ENCODE results near the gene KLF8. TPM values are rescaled to one million over a fixed set of nuclear protein-coding genes. Genes with fewer than 3 reads are reported as not detected.

The KLF8 gene
- total and polyA plus RNA-seq, 2 experiments from 2014 or later, result 2.7 to 11.5 TPM

DNA sequence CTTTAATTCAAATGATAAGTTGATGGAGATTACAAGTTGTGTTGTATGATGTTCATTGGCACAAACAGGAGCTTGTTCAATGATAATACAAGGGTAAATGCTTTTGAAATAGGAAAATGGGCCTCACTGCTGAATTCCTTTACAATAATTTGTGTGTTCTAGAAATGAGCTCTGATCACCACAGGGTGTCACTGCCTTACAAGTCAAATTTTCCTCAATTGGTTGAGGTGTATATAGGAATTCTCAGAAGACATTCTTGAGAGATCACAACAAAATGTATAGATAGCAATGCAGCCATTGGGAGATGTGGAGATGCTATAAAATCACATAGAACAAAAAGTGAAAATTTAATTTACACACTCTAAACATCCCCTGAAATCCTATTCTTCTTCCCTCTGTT, 49.6 kb downstream of the KLF8 start:
- ATAC-seq, result no peak
- H2AFZ ChIP-seq, result no peak overlapping the region
- H3K4me3 ChIP-seq, result no peak overlapping the region
- H3K9me2 ChIP-seq (ENCODE audit: insufficient read depth), result no peaks in the 10 kb centered on the region
- no peaks in the 10 kb centered on the region for H3K27me3 ChIP-seq (ENCODE audit: insufficient read depth)
- H3K27me3 Mint-ChIP-seq (ENCODE audit: insufficient read depth, low read depth, poor library complexity), result no peaks in the 10 kb centered on the region
- H3K4me1 Mint-ChIP-seq, result no peaks in the 10 kb centered on the region
- no peak overlapping the region for H3K4me2 ChIP-seq
- no peaks in the 10 kb centered on the region for H3K79me2 ChIP-seq (replicated peaks; ENCODE audit: insufficient read depth)
- TF ChIP-seq STAT1 (IDR thresholded peaks at IDR 0.05; ENCODE audit: unreplicated experiment) (no peak), EZH2 (IDR thresholded peaks at IDR 0.05; ENCODE audit: low read depth, unreplicated experiment) (no peak), POLR2AphosphoS5 (IDR thresholded peaks at IDR 0.05; ENCODE audit: low read depth) (no peak), ZNF114 (CRISPR knock-in tag; IDR thresholded peaks at IDR 0.05) (no peak), EZH2phosphoT487 (IDR thresholded peaks at IDR 0.05; ENCODE audit: unreplicated experiment) (no peak)
- TF ChIP-seq, protein P1, sequence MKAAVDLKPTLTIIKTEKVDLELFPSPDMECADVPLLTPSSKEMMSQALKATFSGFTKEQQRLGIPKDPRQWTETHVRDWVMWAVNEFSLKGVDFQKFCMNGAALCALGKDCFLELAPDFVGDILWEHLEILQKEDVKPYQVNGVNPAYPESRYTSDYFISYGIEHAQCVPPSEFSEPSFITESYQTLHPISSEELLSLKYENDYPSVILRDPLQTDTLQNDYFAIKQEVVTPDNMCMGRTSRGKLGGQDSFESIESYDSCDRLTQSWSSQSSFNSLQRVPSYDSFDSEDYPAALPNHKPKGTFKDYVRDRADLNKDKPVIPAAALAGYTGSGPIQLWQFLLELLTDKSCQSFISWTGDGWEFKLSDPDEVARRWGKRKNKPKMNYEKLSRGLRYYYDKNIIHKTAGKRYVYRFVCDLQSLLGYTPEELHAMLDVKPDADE (IDR thresholded peaks at IDR 0.05), result no peak
- TF ChIP-seq, protein P2, sequence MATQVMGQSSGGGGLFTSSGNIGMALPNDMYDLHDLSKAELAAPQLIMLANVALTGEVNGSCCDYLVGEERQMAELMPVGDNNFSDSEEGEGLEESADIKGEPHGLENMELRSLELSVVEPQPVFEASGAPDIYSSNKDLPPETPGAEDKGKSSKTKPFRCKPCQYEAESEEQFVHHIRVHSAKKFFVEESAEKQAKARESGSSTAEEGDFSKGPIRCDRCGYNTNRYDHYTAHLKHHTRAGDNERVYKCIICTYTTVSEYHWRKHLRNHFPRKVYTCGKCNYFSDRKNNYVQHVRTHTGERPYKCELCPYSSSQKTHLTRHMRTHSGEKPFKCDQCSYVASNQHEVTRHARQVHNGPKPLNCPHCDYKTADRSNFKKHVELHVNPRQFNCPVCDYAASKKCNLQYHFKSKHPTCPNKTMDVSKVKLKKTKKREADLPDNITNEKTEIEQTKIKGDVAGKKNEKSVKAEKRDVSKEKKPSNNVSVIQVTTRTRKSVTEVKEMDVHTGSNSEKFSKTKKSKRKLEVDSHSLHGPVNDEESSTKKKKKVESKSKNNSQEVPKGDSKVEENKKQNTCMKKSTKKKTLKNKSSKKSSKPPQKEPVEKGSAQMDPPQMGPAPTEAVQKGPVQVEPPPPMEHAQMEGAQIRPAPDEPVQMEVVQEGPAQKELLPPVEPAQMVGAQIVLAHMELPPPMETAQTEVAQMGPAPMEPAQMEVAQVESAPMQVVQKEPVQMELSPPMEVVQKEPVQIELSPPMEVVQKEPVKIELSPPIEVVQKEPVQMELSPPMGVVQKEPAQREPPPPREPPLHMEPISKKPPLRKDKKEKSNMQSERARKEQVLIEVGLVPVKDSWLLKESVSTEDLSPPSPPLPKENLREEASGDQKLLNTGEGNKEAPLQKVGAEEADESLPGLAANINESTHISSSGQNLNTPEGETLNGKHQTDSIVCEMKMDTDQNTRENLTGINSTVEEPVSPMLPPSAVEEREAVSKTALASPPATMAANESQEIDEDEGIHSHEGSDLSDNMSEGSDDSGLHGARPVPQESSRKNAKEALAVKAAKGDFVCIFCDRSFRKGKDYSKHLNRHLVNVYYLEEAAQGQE (IDR thresholded peaks at IDR 0.05; ENCODE audit: unreplicated experiment), result no peak
- TF ChIP-seq, protein P3, sequence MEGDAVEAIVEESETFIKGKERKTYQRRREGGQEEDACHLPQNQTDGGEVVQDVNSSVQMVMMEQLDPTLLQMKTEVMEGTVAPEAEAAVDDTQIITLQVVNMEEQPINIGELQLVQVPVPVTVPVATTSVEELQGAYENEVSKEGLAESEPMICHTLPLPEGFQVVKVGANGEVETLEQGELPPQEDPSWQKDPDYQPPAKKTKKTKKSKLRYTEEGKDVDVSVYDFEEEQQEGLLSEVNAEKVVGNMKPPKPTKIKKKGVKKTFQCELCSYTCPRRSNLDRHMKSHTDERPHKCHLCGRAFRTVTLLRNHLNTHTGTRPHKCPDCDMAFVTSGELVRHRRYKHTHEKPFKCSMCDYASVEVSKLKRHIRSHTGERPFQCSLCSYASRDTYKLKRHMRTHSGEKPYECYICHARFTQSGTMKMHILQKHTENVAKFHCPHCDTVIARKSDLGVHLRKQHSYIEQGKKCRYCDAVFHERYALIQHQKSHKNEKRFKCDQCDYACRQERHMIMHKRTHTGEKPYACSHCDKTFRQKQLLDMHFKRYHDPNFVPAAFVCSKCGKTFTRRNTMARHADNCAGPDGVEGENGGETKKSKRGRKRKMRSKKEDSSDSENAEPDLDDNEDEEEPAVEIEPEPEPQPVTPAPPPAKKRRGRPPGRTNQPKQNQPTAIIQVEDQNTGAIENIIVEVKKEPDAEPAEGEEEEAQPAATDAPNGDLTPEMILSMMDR (conservative IDR thresholded peaks at IDR 0.05; ENCODE audit: low read depth in 2 of 2), result peak; percentile 23 to 28; a peak in 3 of 4 replicates
- H3K4me1 ChIP-seq (ENCODE audit: insufficient read depth), result no peaks in the 10 kb centered on the region
- no peaks in the 10 kb centered on the region for H3K36me3 ChIP-seq (ENCODE audit: insufficient read depth)
- H3K36me3 Mint-ChIP-seq (ENCODE audit: low read depth), result no peaks in the 10 kb centered on the region
- H4K20me1 ChIP-seq (replicated peaks; ENCODE audit: insufficient read depth), result no peaks in the 10 kb centered on the region
- H3F3A ChIP-seq (replicated peaks; ENCODE audit: low read depth), result no peaks in the 10 kb centered on the region
- no peak overlapping the region for H3K27ac Mint-ChIP-seq
- no peak overlapping the region for H3K4me3 Mint-ChIP-seq
- H3K27ac ChIP-seq (ENCODE audit: low read depth), result no peak overlapping the region
- DNase-seq (ENCODE audit: low spot score), result peak; percentile 21
- no peaks in the 10 kb centered on the region for H3K9me3 Mint-ChIP-seq

DNA sequence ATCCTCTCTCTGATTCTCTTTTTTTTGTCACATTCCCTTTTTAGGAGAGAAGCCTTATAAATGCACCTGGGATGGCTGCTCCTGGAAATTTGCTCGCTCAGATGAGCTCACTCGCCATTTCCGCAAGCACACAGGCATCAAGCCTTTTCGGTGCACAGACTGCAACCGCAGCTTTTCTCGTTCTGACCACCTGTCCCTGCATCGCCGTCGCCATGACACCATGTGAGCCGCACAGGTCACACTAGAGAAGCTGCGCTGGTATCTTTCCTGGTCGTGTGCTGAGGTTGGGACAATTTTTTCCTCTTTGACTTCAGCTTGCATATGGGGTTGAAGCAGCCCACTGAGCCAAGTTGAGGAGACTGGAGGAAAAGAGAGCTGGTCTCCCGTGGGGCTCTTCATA, 52.1 kb downstream of the KLF8 start:
- Mint-ChIP-seq H3K27me3 (ENCODE audit: insufficient read depth, low read depth, poor library complexity) (no peaks in the 10 kb centered on the region), H3K36me3 (ENCODE audit: low read depth) (peaks cover 3% of the 10 kb centered on the region; the same call in 2 of the 3 replicates)
- H3K27ac ChIP-seq (ENCODE audit: low read depth), result no peak overlapping the region

More for the DNA sequence above, 52.1 kb downstream of the KLF8 start:
- Histone ChIP-seq H4K20me1 (replicated peaks; ENCODE audit: insufficient read depth) (no peaks in the 10 kb centered on the region), H3K36me3 (ENCODE audit: insufficient read depth) (no peaks in the 10 kb centered on the region), H3K4me3 (no peak overlapping the region), H3K27me3 (ENCODE audit: insufficient read depth) (no peaks in the 10 kb centered on the region), H3K9me2 (ENCODE audit: insufficient read depth) (no peaks in the 10 kb centered on the region), H3K4me2 (no peak overlapping the region), H3F3A (replicated peaks; ENCODE audit: low read depth) (no peaks in the 10 kb centered on the region), H3K4me1 (ENCODE audit: insufficient read depth) (no peaks in the 10 kb centered on the region), H2AFZ (no peak overlapping the region), H3K79me2 (replicated peaks; ENCODE audit: insufficient read depth) (no peaks in the 10 kb centered on the region)
- TF ChIP-seq JUNB (IDR thresholded peaks at IDR 0.05; ENCODE audit: unreplicated experiment) (no peak), ZNF114 (CRISPR knock-in tag; IDR thresholded peaks at IDR 0.05) (no peak)
- Mint-ChIP-seq H3K4me3 (no peak overlapping the region), H3K9me3 (no peaks in the 10 kb centered on the region), H3K27ac (no peak overlapping the region), H3K4me1 (no peaks in the 10 kb centered on the region)
- ATAC-seq (no peak), DNase-seq (ENCODE audit: low spot score) (no peak)

Measured in GM23338 (cell line).